ENCODE data around the gene ENPP6.

Gene ENPP6

DNA sequence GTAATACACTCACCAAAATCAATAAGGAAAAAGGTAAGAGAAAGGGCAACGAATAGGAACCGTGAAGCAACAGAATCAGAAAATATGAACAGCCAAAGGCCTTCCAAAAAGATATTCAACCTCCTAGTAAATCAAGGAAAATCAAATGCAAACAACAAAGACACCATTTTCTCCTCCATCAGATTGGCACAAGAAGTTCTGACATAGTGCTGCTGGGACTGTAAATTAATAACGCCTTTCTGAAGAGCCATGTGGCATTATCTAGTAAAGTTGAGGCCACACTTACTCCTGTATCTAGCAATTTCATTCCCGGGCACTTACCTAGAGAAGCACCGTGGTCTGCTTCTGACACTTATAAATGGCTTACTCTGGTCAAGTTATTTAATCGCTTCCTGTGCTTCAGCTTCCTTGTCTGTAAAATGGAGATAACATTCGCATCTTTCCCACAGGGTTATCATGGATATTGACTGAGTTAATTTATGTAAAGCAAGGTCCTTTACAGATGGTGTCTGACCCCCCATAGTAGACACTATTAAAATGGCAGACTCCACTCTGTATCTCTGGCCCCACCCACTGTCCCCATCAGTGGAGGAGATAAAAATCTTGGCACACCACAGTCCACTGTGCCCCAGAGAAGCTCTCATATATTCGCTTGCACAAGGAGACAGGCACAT is 20.5 kb upstream of the ENPP6 start:
- TF ChIP-seq, protein P1, sequence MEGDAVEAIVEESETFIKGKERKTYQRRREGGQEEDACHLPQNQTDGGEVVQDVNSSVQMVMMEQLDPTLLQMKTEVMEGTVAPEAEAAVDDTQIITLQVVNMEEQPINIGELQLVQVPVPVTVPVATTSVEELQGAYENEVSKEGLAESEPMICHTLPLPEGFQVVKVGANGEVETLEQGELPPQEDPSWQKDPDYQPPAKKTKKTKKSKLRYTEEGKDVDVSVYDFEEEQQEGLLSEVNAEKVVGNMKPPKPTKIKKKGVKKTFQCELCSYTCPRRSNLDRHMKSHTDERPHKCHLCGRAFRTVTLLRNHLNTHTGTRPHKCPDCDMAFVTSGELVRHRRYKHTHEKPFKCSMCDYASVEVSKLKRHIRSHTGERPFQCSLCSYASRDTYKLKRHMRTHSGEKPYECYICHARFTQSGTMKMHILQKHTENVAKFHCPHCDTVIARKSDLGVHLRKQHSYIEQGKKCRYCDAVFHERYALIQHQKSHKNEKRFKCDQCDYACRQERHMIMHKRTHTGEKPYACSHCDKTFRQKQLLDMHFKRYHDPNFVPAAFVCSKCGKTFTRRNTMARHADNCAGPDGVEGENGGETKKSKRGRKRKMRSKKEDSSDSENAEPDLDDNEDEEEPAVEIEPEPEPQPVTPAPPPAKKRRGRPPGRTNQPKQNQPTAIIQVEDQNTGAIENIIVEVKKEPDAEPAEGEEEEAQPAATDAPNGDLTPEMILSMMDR (IDR thresholded peaks at IDR 0.05; ENCODE audit: borderline replicate concordance, insufficient read depth, low read depth, low read length): no peak
- H3K4me3 ChIP-seq (ENCODE audit: low read depth, low read length): no peak overlapping the region

DNA sequence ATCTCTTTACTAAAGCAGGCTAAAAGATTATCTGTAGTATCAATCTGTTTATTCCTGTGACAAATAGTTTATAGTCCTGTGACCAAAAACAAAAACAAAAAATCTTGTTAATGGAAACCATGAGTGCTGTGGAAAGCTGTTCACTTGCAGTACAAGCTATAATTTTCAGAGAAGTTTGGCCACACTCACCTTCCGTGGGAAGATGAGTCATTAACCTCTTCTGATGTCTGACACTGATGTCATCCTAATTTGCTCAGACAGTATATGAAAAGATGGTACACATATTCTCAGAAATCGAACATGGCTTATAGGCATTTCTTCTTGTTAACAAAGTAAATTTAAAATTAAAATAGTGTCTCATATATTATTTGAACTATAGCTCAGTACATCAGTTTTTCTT is 19.9 kb upstream of the ENPP6 start:
- TF ChIP-seq, protein P1 (IDR thresholded peaks at IDR 0.05; ENCODE audit: borderline replicate concordance, insufficient read depth, low read depth, low read length): no peak

DNA sequence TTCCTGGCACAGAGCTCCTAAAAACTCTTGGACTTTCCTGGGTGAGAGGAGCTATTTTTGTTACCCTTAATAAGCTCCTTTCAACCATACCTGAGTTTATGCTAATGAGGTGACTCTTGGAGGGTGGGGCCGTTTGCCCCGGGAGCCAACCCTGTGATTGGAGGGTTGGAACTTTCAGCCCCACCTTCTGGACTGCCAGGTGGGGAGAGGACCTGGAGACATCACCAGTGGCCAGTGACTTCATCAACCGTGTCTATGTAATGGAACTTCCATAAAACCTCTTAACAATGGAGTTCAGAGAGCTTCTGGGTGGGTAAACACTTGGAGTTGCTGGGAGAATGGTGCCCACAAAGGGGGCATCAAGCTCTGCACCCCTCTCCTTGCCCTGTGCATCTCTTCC is 17.9 kb upstream of the ENPP6 start:
- no peak overlapping the region for H3K4me3 ChIP-seq (ENCODE audit: low read depth, low read length)

More for the DNA sequence above, 19.9 kb upstream of the ENPP6 start:
- H3K4me3 ChIP-seq (ENCODE audit: low read depth, low read length): no peak overlapping the region

DNA sequence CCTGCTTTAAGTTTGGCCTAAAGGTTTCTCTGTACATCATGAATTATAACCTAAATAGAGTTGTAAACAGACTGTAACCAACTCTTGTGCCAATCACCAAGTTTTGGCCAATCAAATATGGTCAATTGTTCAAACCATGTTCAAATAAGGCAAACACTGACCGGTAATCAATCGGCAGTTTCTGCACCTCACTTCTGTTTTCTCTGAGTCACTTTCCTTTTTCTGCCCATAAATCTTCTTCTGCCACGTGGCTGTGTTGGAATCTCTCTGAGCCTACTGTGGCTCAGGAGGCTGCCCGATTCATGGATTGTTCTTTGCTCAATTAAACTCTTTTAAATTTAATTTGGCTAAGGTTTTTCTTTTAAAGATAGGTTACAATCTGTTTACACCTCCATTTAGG is 16.5 kb upstream of the ENPP6 start:
- TF ChIP-seq, protein P1 (IDR thresholded peaks at IDR 0.05; ENCODE audit: borderline replicate concordance, insufficient read depth, low read depth, low read length): no peak
- H3K4me3 ChIP-seq (ENCODE audit: low read depth, low read length): no peak overlapping the region

More for the DNA sequence above, 17.9 kb upstream of the ENPP6 start:
- TF ChIP-seq, protein P1 (IDR thresholded peaks at IDR 0.05; ENCODE audit: borderline replicate concordance, insufficient read depth, low read depth, low read length): no peak

DNA sequence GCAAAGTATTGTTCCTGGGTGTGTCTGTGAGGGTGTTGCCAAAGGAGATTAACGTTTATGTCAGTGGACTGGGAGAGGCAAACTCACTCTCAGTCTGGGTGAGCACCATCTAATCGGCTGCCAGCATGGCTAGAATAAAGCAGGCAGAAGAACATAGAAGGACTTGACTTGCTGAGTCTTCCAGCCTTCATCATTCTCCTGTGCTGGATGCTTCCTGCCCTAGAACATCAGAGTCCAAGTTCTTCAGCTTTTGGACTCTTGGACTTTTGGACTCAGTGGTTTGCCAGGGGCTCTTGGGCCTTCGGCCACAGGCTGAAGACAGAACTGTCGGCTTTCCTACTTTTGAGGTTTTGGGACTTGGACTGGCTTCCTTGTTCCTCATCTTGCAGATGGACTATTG is 15.3 kb upstream of the ENPP6 start:
- H3K4me3 ChIP-seq (ENCODE audit: low read depth, low read length): no peak overlapping the region
- TF ChIP-seq, protein P1 (IDR thresholded peaks at IDR 0.05; ENCODE audit: borderline replicate concordance, insufficient read depth, low read depth, low read length): no peak

DNA sequence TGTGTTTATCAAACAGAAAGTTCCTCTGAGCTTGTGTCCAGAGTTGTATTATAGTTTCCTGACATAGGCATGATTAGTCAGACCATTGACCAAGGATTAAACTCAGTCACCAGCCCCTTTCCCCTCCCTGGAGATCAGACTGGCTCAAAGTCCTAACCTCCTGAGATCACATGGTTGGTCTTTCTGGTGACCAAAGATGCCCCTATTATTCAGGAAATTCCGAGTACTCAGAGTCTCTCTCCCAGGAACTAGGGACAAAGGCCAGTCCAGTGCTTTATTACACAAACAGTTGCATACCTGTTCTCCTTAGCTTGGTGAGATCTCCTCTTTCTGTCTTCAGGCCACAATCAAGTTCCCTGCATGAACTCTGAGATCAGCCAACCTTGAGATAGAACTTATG is 14.5 kb upstream of the ENPP6 start:
- TF ChIP-seq, protein P1 (IDR thresholded peaks at IDR 0.05; ENCODE audit: borderline replicate concordance, insufficient read depth, low read depth, low read length): no peak

DNA sequence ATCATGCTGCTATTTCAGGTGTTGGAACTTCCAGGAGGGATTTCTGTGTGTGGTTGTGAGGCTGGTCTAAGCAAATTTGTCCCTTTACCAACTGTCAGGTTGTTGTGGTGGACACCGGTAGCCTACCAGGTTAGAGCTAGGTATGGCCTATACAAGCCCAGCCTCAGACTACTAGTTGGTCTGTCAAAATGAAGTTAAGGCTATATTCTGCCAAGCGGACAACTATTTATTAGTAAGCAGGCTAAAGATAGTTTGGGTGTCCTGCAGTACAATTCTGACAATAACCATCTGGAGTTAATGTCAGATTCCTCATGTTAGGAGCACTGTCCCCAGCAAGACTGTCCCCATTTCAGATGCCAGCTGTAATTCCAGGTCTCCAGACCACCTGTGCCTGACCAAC is 13.9 kb upstream of the ENPP6 start:
- TF ChIP-seq, protein P1 (IDR thresholded peaks at IDR 0.05; ENCODE audit: borderline replicate concordance, insufficient read depth, low read depth, low read length): no peak
- no peak overlapping the region for H3K4me3 ChIP-seq (ENCODE audit: low read depth, low read length)

More for the DNA sequence above, 14.5 kb upstream of the ENPP6 start:
- no peak overlapping the region for H3K4me3 ChIP-seq (ENCODE audit: low read depth, low read length)
